NOMO-1 treated with DMSO at 0.1 percent for 48 hours (cell line): ENCODE measurements around the gene BTNL2.
"Not testable (repeated sequence)": the region's sequence is repeated elsewhere in the genome, so short reads cannot be mapped to it uniquely, and the experiment has no call there.

Experiments used
- DNase-seq: peaks from one replicate; lab custom pipeline; 2025; ENCODE audit not compliant: unreplicated experiment; lab: John Stamatoyannopoulos, UW

BTNL2 gene

DNA sequence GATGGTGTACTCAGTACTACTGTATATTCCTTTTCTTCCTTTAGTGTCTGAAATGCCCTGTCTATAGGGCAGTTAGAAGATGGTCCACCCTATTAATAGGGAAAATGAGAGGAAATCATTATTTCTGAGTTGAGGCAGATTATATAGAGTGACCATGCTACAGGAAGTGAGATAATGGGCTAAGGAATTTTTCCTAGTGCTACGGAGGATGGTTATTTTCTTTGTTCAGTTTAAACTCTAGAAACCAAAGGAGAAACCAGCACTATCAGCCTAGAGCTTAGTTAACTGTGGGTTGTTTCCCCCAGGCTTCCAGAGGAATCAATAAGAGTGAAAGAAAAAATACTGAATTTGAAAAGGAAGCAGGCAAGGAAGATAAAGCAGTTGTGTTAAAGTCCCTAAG is 35.8 kb downstream of the BTNL2 start:
- no peak for DNase-seq

DNA sequence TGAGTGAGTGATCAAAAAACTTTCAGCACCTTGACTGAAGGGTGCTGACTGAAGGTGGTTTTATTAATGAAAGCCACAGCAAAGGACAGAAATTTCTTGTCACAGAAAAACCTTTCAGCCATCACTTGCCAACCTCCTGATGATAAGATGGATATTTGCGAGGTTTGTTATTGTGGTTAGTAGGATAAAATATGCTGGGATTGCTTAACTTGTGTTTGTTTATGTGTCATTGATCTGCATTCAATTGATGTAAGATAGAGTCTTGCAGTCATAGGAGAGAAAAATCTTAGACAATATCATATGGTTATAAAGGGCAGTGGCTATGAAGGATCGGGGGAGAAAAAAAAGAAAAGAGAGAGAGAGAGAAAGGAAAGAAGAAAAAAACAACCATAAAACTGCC is 36.5 kb downstream of the BTNL2 start:
- no peak for DNase-seq

DNA sequence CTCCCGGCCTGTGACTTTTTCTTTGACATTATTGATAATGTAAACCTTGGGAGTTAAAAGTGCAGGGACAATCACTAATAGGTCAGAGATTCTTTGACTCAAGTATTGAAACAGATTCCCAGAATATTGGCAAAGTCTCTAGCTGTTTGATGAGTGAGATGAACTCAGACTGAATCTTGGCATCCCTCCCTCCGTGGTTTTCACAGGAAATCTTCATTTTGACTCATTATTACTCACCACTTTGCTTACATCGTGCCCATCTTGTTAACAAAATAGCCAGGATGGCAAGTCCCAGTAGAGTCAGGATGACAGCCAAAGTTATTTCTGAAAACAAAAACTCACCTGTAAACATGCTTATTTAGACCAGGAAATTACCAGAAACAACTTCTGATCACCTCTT is 37.3 kb downstream of the BTNL2 start:
- DNase-seq: no peak

DNA sequence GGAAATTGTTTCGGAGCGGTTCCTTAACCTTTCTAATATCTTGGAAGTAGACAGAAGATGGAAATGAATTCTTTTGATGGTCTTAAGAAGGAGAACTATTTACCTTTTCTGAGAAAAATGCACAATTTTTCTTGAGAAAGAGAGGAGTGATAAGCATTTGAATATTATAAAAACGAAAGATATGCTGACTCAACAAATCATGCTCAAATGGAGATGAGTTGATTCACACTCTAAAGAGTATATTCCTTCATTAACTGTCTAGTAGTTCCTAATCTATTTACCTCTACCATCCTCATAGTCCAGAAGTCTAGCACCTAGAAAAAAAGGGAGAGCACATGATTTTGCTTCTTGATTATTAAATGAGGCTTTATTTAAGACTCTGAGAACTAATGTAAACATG is 39.3 kb downstream of the BTNL2 start:
- no peak for DNase-seq

DNA sequence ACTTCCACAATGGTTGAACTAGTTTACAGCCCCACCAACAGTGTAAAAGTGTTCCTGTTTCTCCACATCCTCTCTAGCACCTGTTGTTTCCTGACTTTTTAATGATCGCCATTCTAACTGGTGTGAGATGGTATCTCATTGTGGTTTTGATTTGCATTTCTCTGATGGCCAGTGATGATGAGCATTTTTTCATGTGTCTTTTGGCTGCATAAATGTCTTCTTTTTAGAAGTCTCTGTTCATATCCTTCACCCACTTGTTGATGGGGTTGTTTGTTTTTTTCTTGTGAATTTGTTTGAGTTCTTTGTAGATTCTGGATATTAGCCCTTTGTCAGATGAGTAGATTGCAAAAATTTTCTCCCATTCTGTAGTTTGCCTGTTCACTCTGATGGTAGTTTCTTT is 47.8 kb downstream of the BTNL2 start:
- DNase-seq: not testable (repeated sequence)

DNA sequence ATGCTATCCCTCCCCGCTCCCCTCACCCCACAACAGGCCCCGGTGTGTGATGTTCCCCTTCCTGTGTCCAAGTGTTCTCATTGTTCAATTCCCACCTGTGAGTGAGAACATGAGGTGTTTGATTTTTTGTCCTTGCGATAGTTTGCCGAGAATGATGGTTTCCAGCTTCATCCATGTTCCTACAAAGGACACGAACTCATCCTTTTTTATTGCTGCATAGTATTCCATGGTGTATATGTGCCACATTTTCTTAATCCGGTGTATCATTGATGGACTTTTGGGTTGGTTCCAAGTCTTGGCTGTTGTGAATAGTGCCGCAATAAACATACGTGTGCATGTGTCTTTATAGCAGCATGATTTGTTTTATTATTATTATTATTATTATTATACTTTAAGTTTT is 48.4 kb downstream of the BTNL2 start:
- not testable (repeated sequence) for DNase-seq

DNA sequence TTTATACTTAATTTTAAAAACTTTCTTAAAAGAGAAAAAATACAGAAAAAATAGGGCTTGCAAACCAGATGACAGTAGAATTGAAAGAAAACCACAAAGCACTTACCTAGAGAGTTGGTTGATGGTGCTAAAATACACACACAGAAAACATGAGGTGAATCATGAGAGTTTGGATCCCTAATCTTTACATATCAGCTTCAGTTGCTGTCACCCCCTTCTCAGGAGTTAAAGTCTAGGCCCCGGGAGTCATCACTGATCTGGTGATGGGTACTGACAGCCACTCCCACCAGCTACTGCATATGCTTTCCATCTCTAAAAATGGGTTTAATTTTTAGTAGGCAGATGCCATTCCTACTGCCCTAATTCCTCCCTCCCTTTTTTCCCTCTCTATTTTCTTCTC is 52.0 kb downstream of the BTNL2 start:
- no peak for DNase-seq

DNA sequence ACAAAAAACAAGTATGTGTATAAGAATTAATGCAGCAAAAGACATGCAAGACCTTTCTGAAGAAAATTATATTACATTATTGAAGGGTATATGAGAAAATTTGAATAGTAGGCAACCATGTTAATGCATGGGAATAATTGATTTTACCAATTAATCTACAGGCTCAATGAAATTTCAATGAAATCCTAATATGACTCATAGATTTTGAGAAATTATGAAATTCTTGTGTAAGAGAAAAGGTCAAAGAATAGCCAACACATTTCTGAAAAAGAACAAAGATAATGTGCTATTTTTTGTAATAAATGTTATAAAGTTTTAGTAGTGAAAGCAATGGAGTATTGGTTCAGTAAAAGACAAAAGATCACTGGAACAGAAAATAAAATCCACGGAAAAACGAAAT is 53.6 kb downstream of the BTNL2 start:
- DNase-seq: no peak
